Measurements from ENCODE around the gene CSNK1D.

CSNK1D gene

GRCh38 chr17:82221341-82221902 lies 52.1 kb downstream of the CSNK1D start:
- no peak for TF ChIP-seq CTCF (conservative IDR thresholded peaks at IDR 0.05)
- H3K27ac ChIP-seq: no peak overlapping the region

- no peak overlapping the region for H3K27ac ChIP-seq
- no peak for TF ChIP-seq CTCF (conservative IDR thresholded peaks at IDR 0.05)
Observed at GRCh38 chr17:82219753-82220709, 53.5 kb downstream of the CSNK1D start.

GRCh38 chr17:82219083-82219482 lies 54.4 kb downstream of the CSNK1D start:
- H3K27ac ChIP-seq: no peak overlapping the region
- no peak for TF ChIP-seq CTCF (conservative IDR thresholded peaks at IDR 0.05)

- no peak for TF ChIP-seq CTCF (conservative IDR thresholded peaks at IDR 0.05)
- no peak overlapping the region for H3K27ac ChIP-seq
Observed at GRCh38 chr17:82218349-82219075, 55.0 kb downstream of the CSNK1D start.

- H3K27ac ChIP-seq: no peak overlapping the region
- TF ChIP-seq CTCF (conservative IDR thresholded peaks at IDR 0.05): no peak
Observed at GRCh38 chr17:82217530-82218204, 55.8 kb downstream of the CSNK1D start.

- TF ChIP-seq CTCF (conservative IDR thresholded peaks at IDR 0.05): no peak
- no peak overlapping the region for H3K27ac ChIP-seq
Observed at GRCh38 chr17:82217120-82217529, 56.4 kb downstream of the CSNK1D start.

Measured in VCaP (cell line).